ENCODE data around the gene KRTAP10-9. TPM values are rescaled to one million over a fixed set of nuclear protein-coding genes. Genes with fewer than 3 reads are reported as not detected.
"Not testable (repeated sequence)": the region's sequence is repeated elsewhere in the genome, so short reads cannot be mapped to it uniquely, and the experiment has no call there.

KRTAP10-9 gene
- total RNA-seq, 2 experiments from 2014 or later = not detected

- intact Hi-C loops (cut with micrococcal nuclease) = no loop called here
- CTCF ChIA-PET = no interaction called here
- H3K36me3 Mint-ChIP-seq (ENCODE audit: low read depth) = peaks cover under 1% of the 10 kb centered on the region
- peaks cover 25% of the 10 kb centered on the region for H3K4me1 Mint-ChIP-seq (ENCODE audit: low read depth)
- H3K27ac Mint-ChIP-seq = no peak overlapping the region
- DNase-seq = no peak
- no peaks in the 10 kb centered on the region for H3K27me3 Mint-ChIP-seq (ENCODE audit: low read depth)
- H3K4me3 Mint-ChIP-seq = no peak overlapping the region
- H3K9me3 Mint-ChIP-seq = peaks cover 13% of the 10 kb centered on the region
Measured at GRCh38 chr21:44650973-44651675, 24.2 kb downstream of the KRTAP10-9 start.

- peaks cover 7% of the 10 kb centered on the region for H3K36me3 Mint-ChIP-seq (ENCODE audit: low read depth)
- H3K27ac Mint-ChIP-seq = no peak overlapping the region
- DNase-seq = no peak
- peaks cover 34% of the 10 kb centered on the region for H3K4me1 Mint-ChIP-seq (ENCODE audit: low read depth)
- CTCF ChIA-PET = interaction anchor here (0.6 kb wide), 1 partner anchor 28 kb away, joined by 3 read pairs; no protein-coding TSS in a partner anchor
- H3K9me3 Mint-ChIP-seq = peaks cover 29% of the 10 kb centered on the region
- H3K27me3 Mint-ChIP-seq (ENCODE audit: low read depth) = no peaks in the 10 kb centered on the region
- no peak overlapping the region for H3K4me3 Mint-ChIP-seq
- intact Hi-C loops (cut with micrococcal nuclease) = no loop called here
Measured at GRCh38 chr21:44653123-44653522, 26.2 kb downstream of the KRTAP10-9 start.

GRCh38 chr21:44653656-44654575 lies 27.0 kb downstream of the KRTAP10-9 start:
- H3K27me3 Mint-ChIP-seq (ENCODE audit: low read depth) = no peaks in the 10 kb centered on the region
- peaks cover 42% of the 10 kb centered on the region for H3K4me1 Mint-ChIP-seq (ENCODE audit: low read depth)
- no peak overlapping the region for H3K4me3 Mint-ChIP-seq
- H3K9me3 Mint-ChIP-seq = peaks cover 29% of the 10 kb centered on the region
- CTCF ChIA-PET = interaction anchor here (0.6 kb wide), 1 partner anchor 27 kb away, joined by 3 read pairs; no protein-coding TSS in a partner anchor
- intact Hi-C loops (cut with micrococcal nuclease) = no loop called here
- no peak overlapping the region for H3K27ac Mint-ChIP-seq
- peaks cover 7% of the 10 kb centered on the region for H3K36me3 Mint-ChIP-seq (ENCODE audit: low read depth)
- DNase-seq = peak; percentile 50

- intact Hi-C loops (cut with micrococcal nuclease) = no loop called here
- H3K9me3 Mint-ChIP-seq = peaks cover 29% of the 10 kb centered on the region
- H3K27me3 Mint-ChIP-seq (ENCODE audit: low read depth) = no peaks in the 10 kb centered on the region
- peaks cover 7% of the 10 kb centered on the region for H3K36me3 Mint-ChIP-seq (ENCODE audit: low read depth)
- no peak within 1 kb of the TSS for H3K4me3 Mint-ChIP-seq
- CTCF ChIA-PET = no interaction called here
- DNase-seq = no peak
- peaks cover 46% of the 10 kb centered on the region for H3K4me1 Mint-ChIP-seq (ENCODE audit: low read depth)
- no peak within 1 kb of the TSS for H3K27ac Mint-ChIP-seq
Measured at GRCh38 chr21:44654576-44655175, 27.8 kb downstream of the KRTAP10-9 start, which contains the start of gene KRTAP12-4. KRTAP12-4 (minus strand) TSS chr21:44654659; CDS start chr21:44654614, 45 bp downstream.

GRCh38 chr21:44656868-44657267 lies 30.0 kb downstream of the KRTAP10-9 start:
- Mint-ChIP-seq H3K9me3 (peaks cover 29% of the 10 kb centered on the region), H3K27me3 (ENCODE audit: low read depth) (no peaks in the 10 kb centered on the region), H3K4me1 (ENCODE audit: low read depth) (peaks cover 49% of the 10 kb centered on the region), H3K27ac (peak overlapping the region; percentile 6), H3K36me3 (ENCODE audit: low read depth) (peaks cover 7% of the 10 kb centered on the region), H3K4me3 (no peak overlapping the region)
- DNase-seq = no peak
- intact Hi-C loops (cut with micrococcal nuclease) = loop anchor here (1.0 kb wide), 1 partner anchor 257 kb away; no protein-coding TSS in a partner anchor
- CTCF ChIA-PET = no interaction called here

GRCh38 chr21:44657635-44658540 lies 31.0 kb downstream of the KRTAP10-9 start, which contains the start of gene KRTAP12-3:
KRTAP12-3 (plus strand) TSS chr21:44657932; CDS start chr21:44657980, 48 bp downstream.
- Mint-ChIP-seq H3K4me1 (ENCODE audit: low read depth) (peaks cover 49% of the 10 kb centered on the region), H3K27me3 (ENCODE audit: low read depth) (no peaks in the 10 kb centered on the region), H3K4me3 (peak within 1 kb of the TSS; percentile 48), H3K27ac (peak within 1 kb of the TSS; percentile 76), H3K9me3 (peaks cover 33% of the 10 kb centered on the region), H3K36me3 (ENCODE audit: low read depth) (peaks cover 7% of the 10 kb centered on the region)
- intact Hi-C loops (cut with micrococcal nuclease) = loop anchor here (1.0 kb wide), 2 partner anchors 39 to 256 kb away; no protein-coding TSS in a partner anchor
- CTCF ChIA-PET = interaction anchor here (1.1 kb wide), 1 partner anchor 9 kb away, joined by 3 read pairs; no protein-coding TSS in a partner anchor
- DNase-seq = peak; percentile 45

- peaks cover 31% of the 10 kb centered on the region for H3K9me3 Mint-ChIP-seq
- DNase-seq = no peak
- no peaks in the 10 kb centered on the region for H3K27me3 Mint-ChIP-seq (ENCODE audit: low read depth)
- H3K36me3 Mint-ChIP-seq (ENCODE audit: low read depth) = peaks cover 7% of the 10 kb centered on the region
- peaks cover 48% of the 10 kb centered on the region for H3K4me1 Mint-ChIP-seq (ENCODE audit: low read depth)
- H3K27ac Mint-ChIP-seq = peak overlapping the region; percentile 67
- CTCF ChIA-PET = interaction anchor here (1.1 kb wide), 1 partner anchor 9 kb away, joined by 3 read pairs; no protein-coding TSS in a partner anchor
- intact Hi-C loops (cut with micrococcal nuclease) = loop anchor here (1.0 kb wide), 1 partner anchor 39 kb away; no protein-coding TSS in a partner anchor
- no peak overlapping the region for H3K4me3 Mint-ChIP-seq
Measured at GRCh38 chr21:44658541-44658910, 31.6 kb downstream of the KRTAP10-9 start.

GRCh38 chr21:44658913-44659595 lies 32.2 kb downstream of the KRTAP10-9 start:
- Mint-ChIP-seq H3K27ac (no peak overlapping the region), H3K4me3 (no peak overlapping the region), H3K9me3 (peaks cover 28% of the 10 kb centered on the region), H3K27me3 (ENCODE audit: low read depth) (no peaks in the 10 kb centered on the region), H3K4me1 (ENCODE audit: low read depth) (peaks cover 42% of the 10 kb centered on the region), H3K36me3 (ENCODE audit: low read depth) (peaks cover 7% of the 10 kb centered on the region)
- CTCF ChIA-PET = no interaction called here
- intact Hi-C loops (cut with micrococcal nuclease) = loop anchor here (1.0 kb wide), 1 partner anchor 40 kb away; no protein-coding TSS in a partner anchor
- DNase-seq = no peak

- peaks cover 15% of the 10 kb centered on the region for H3K9me3 Mint-ChIP-seq
- peaks cover 30% of the 10 kb centered on the region for H3K4me1 Mint-ChIP-seq (ENCODE audit: low read depth)
- H3K27ac Mint-ChIP-seq; H3K4me3 Mint-ChIP-seq; intact Hi-C loops (cut with micrococcal nuclease); CTCF ChIA-PET; H3K36me3 Mint-ChIP-seq (ENCODE audit: low read depth); DNase-seq; H3K27me3 Mint-ChIP-seq (ENCODE audit: low read depth): not testable (repeated sequence)
Measured at GRCh38 chr21:44661567-44661966, 34.7 kb downstream of the KRTAP10-9 start.

GRCh38 chr21:44664691-44665090 lies 37.8 kb downstream of the KRTAP10-9 start:
- DNase-seq = no peak
- Mint-ChIP-seq H3K27ac (no peak overlapping the region), H3K9me3 (peaks cover 7% of the 10 kb centered on the region), H3K4me1 (ENCODE audit: low read depth) (peaks cover 2% of the 10 kb centered on the region), H3K36me3 (ENCODE audit: low read depth) (no peaks in the 10 kb centered on the region), H3K4me3 (no peak overlapping the region), H3K27me3 (ENCODE audit: low read depth) (no peaks in the 10 kb centered on the region)
- CTCF ChIA-PET = interaction anchor here (0.6 kb wide), 1 partner anchor 29 kb away, joined by 3 read pairs; no protein-coding TSS in a partner anchor
- intact Hi-C loops (cut with micrococcal nuclease) = no loop called here

Measured in activated naive CD4-positive, alpha-beta T cell treated with anti-CD3 and anti-CD28 coated beads for 36 hours (primary cell).